Measurements from ENCODE around the gene ANAPC4.

DNA sequence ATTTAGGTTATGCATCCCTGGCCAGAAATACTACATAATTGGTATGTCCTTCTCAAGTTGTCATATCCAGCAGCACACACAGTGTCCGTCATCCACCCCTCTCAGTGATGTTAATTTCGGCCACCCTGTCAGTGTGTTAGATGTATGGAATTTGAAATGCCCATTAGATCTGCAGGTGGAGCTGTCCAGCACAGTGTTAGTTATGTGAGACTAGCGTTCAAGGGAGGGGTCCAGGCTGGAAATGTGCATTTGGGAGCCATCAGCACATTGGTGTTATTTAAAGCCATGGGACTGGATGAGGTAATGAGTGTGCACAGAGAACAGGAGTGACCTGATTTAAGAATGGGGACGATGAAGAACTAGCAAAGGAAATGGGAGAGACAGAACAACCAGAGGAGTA, 22.4 kb downstream of the ANAPC4 start:
- TF ChIP-seq, protein P1, sequence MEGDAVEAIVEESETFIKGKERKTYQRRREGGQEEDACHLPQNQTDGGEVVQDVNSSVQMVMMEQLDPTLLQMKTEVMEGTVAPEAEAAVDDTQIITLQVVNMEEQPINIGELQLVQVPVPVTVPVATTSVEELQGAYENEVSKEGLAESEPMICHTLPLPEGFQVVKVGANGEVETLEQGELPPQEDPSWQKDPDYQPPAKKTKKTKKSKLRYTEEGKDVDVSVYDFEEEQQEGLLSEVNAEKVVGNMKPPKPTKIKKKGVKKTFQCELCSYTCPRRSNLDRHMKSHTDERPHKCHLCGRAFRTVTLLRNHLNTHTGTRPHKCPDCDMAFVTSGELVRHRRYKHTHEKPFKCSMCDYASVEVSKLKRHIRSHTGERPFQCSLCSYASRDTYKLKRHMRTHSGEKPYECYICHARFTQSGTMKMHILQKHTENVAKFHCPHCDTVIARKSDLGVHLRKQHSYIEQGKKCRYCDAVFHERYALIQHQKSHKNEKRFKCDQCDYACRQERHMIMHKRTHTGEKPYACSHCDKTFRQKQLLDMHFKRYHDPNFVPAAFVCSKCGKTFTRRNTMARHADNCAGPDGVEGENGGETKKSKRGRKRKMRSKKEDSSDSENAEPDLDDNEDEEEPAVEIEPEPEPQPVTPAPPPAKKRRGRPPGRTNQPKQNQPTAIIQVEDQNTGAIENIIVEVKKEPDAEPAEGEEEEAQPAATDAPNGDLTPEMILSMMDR (IDR thresholded peaks at IDR 0.05; ENCODE audit: low read length): no peak
- no peak for TF ChIP-seq EZH2 (IDR thresholded peaks at IDR 0.05; ENCODE audit: borderline replicate concordance, low read length)

Data from OCI-LY1 (cell line).